CD4-positive, alpha-beta T cell treated with Interleukin-2 at 100 ng/mL for 4 hours (primary cell): ENCODE measurements around the gene RHOU.
"Not testable (repeated sequence)": the region's sequence is repeated elsewhere in the genome, so short reads cannot be mapped to it uniquely, and the experiment has no call there.

Source experiments
- DNase-seq: peaks from one replicate; pipeline ENCODE4 v3.0.0-alpha.2; 2020; ENCODE audit warnings: low spot score

The RHOU gene

DNA sequence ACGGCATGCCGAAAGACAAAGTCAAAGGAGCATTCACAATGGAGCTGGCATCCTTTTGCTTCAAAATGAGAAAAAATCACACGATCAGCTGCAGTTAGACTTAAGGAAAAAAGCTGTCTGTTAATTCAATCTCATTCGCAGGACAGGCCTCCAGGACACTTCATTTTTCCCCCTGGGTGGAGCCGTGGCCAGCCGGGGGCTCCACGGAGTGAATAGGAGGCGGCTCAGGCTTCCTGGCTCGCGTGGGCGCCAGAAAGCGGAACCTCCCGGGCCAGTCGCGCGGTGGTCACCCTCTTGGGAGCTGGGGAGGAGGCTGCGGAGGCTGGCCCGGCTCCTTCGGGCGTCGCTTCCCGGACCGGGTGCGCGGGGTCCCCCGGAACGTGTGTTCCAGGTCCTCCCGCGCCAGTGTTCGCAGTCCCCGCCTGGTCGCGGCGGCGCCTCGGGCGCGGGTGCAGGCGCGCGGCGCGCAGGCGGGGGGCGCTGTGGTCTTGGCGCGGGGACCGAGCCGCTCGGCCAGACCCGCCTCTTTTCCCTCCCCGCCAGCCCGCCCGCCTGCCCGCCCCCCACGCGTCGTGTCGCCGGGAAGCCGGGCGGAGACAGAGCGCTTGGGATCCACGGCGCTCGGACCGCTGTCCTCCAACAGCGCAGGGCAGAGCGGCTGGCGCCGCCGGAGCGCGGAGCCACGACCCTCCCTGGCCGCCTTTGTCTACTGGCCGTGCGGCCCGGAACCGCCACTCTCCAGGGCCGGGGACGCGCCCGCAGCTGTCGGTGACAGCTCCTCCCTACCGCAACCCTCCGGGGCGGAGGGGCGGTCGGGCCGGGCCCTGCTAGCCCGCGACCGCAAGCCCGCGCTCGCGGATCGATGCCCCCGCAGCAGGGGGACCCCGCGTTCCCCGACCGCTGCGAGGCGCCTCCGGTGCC, at the start of gene RHOU:
Gene RHOU, plus strand, starts transcription at position 599 of the 921 bp plus-strand sequence. Its CDS starts 264 bp downstream, at position 863.
- peak; percentile 62 for DNase-seq

DNA sequence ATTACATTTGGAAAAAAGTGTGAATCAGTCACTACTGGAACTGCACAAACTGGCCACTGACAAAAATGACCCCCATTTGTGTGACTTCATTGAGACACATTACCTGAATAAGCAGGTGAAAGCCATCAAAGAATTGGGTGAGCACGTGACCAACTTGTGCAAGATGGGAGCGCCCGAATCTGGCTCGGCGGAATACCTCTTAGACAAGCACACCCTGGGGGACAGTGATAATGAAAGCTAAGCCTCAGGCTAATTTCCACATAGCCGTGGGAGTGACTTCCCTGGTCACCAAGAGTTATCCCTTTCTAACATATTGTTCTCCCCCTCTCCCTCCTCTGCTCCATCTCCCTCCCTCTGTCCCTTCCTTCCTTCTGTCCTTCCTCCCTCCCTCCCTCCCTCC, 47.7 kb upstream of the RHOU start:
- no peak for DNase-seq

DNA sequence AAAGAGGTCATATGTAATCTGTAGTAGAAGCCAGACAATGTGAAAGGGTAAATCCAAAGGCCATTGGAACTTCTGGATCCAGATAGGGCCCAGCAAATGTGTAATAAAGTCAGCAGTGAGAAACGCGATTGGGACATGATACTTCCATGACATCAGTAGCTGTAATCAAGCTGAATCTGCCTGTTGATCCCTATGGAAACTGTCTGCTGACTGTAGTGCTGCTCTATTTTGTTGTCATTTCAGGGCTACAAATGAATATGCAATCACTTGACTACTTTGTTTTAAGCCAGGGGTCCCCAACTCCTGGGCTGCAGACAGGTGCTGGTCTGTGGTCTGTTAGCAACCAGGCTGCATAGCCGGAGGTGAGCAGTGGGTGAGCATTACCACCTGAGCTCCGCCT, 46.0 kb upstream of the RHOU start:
- no peak for DNase-seq

DNA sequence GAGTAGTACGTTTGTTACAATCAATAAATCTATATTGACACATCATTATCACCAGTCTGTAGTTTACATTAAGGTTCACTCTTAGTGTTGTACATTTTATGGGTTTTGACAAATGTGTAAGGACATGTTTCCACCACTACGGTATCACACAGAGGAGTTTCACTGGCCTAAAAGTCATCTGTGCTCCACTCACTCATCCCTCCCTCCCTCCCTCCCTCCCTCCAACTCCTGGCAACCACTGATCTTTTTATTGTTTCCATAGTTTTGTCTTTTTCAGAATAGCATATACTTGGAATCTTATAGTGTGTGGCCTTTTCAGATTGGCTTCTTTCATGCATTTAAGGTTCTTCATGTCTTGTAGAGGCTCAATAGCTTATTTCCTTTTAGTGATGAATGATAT, 44.1 kb upstream of the RHOU start:
- no peak for DNase-seq

DNA sequence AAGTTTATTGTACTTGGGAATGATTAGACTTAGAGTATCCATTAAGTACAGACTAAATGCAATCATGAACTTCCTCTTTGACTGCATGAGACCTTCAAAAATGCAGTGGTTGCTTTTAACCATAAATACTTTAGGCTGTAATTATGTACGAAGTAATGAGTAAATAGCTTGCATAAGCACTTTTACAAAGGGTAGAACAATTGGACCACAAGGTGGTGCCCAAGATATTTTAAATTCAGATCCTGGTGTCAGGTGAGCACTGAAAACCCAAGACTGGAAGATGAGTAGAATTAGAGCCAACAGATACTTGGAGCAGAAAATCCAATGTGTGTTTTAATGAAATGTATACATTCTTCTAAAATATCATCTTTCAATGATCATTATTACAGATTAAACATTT, 43.4 kb upstream of the RHOU start:
- DNase-seq, result peak; percentile 48

DNA sequence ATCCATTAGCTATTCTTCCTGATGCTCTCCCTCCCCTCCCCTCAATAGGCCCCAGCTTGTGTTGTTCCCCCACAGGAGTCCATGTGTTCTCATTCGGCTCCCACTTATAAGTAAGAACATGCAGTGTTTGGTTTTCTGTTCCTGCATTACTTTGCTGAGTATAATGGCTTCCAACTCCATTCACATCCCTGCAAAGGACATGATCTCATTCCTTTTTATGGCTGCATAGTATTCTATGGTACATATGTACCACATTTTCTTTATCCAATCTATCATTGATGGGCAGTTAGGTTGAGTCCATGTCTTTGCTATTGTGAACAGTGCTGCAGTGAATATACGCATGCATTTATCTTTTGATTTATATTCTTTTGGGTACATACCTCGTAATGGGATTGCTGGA, 40.8 kb upstream of the RHOU start:
- DNase-seq, result not testable (repeated sequence)

DNA sequence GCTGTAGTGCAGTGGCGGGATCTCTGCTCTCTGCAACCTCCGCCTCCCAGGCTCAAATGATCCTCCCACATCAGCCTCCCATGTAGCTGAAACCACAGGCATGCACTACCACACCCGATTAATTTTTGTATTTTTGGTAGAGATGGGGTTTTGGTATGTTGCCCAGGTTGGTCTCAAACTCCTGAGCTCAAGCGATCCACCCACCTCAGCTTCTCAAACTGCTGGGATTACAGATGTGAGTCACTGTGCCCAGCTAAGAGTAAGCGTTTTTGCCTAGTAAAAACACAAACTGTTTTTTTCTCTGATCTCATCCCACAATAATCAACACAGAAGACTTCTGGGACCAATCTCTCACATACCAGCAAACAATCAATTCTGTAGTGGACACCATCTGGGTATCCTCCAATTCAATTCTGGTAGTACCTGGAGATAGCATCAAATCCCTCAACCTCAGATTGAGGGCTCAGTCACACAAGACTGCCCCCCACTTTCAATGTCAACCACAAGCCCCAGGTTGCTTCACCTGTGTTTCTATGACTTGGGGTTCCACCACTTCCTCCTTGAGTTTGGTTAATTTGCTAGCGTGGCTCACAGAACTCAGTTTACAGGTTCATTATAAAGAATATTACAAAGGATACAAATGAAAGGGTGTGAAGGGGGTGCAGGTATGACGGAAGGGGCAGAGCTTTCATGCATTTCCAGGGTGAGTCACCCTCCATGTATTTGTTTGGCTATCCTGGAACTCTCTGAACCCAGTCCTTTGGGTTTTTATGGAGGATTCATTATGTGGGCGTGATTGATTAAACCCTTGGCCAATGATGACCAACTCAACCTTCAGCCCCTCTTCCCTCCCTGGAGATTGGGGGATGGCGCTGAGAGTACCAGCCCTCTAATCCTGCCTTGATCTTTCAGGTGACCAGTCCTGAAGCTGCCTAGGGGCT, 40.0 kb upstream of the RHOU start:
- no peak for DNase-seq

DNA sequence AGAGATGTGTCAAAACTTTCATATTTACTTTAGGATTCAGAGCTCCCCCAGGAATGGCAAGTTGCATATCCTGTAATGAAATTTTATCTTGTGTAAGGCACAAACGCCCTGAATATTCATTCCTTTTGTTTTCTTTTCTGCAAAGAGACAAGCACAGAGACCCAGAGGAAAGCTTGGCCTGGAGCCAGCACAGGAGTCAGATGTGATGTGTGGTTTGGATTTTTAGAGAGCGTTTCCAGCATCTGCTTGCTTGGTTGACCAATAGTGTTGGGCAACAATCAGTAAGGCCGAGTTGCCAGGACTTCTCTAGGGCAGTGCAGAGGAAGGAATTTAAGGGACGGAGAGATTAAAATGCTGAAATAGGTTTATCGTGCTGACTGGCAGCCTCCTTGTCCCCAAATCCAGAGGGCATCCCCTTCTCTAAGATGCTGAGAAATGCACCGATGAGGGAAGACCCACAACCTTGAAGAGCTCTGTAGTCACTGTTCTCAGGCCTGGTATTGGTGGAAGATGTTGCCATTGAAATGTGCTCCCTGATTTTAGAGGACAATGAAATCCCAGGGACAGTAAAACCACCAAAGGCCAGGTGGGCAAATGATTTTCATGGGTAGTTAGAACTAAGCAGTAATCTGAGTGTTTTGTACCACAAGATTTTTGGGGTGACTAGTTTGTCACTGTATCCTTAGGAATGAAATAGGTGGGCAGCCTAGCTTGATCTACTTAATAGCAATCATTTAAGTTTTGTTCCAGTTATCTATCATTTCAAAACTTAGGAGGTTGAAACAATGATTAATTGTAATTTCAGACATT, 37.9 kb upstream of the RHOU start:
- DNase-seq, result no peak

DNA sequence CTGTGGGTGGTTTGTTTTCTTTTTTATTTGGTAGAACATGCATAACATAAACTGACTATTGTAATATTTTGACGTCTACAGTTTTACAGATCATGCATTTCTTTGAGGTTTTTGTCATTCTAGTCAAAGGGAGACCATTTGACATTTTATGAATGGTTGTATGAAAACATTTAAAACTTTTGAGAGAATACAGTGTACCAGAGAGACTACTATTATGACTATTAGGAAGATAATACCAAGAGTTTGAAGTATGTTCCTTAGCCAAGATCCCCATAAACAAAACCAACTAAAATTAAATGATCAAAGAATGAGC, 37.3 kb upstream of the RHOU start:
- no peak for DNase-seq

DNA sequence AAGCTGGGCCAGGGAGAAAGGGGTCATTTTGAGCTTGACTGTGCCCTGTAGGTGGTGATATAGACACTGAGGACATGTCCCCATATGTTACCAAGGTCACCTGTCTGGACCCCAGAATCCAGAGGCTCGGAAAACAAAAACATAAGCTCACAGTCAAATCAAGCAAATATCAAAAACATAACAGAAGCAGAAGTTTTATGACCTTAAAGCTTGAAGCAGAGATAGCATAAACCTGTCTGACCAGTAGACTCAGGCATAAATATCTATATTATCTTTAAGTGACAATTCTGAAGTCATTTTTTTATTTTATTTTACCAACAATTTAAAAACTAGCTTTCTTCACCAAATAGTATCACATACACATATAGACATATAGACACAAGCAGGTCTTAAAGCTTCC, 32.8 kb upstream of the RHOU start:
- DNase-seq, result no peak

DNA sequence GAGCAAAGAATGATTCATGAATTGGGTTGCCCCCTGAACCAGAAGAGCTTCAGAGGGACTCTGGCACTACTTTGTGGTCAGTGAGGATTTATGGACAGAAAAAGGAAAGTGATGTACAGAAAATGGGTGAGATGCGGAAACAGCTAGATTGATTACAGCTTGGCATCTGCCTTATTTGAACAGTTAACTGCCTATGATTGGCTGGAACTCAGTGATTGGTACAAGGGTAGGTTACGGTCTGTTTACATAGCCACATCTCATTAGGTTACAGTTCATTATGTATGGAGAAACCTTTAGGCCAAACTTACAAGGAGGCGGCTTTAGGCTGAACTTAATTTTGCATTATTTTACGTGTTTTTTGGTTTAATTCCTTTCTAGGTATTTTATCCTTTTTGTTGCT, 29.0 kb upstream of the RHOU start:
- no peak for DNase-seq

DNA sequence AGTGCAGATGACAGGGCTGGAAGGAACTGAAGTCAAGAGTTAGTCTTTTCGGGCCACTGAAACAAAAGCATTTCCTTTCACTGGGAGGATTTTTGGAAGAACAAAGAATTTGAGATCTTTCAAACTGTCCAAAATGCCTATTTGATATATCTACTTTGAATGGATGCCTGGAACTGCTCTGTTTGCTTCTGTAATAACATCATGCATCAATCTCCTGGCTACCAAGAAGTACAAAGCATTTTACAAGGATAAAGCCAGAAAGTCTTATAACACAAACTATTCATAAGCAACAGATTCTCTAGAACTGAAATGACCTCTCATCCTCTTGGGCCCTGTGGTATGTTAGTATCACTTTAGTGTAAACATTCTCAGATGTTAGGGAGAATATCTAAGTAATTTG, 18.2 kb upstream of the RHOU start:
- no peak for DNase-seq

DNA sequence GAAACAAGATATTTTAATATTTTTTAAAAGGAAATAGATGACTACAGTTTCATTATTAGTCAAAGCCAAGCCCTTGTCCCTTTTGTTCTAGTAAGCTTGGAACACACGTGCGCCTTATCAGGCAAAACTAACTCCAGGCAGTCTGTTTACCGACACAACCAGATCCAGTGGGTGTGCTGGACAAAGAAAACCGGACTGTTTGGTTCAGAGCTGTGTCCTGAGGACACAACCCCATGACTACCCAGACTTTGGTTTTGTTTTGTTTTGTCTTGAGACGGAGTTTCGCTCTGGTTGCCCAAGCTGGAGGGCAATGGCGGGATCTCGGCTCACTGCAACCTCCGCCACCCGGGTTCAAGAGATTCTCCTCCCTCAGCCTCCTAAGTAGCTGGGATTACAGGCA, 13.9 kb upstream of the RHOU start:
- no peak for DNase-seq

DNA sequence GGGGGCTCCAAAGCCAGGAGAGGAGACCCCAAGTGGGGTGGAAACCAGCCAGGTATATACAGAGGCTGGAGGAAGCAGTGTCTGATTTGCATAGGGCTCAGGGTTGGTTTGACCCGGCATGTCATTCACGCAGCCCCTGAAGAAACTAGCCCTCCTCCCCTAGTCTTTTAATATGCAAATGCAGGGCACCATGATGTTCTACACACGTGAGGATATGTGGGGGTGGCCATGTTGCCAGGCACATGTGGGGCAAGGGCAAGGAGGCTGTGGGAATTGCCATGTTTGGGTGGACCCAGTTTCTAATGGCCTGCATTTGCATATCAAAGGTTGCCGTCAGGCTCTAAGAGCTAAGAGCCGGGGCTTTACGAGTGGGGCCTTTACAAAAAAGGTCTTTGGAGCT, 12.0 kb upstream of the RHOU start:
- no peak for DNase-seq

DNA sequence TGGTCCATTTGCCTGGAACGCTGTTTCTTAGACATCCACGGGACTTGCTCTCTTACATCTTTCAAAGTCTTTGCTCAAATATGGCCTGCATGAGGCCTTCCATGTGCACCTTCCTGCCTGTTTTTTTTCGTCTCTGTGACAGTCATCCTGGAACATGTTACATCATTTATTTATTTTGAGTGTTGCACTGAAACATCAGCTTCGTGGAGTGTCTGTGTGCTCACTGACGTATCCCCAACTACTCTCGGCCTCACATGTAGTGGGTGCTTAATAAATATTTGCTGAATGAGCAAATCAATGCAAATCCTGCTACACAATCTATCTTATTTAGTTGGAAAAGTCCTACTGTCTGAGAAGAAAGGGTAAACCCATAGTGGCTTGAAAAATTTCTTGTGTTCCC, 11.4 kb upstream of the RHOU start:
- DNase-seq, result no peak

DNA sequence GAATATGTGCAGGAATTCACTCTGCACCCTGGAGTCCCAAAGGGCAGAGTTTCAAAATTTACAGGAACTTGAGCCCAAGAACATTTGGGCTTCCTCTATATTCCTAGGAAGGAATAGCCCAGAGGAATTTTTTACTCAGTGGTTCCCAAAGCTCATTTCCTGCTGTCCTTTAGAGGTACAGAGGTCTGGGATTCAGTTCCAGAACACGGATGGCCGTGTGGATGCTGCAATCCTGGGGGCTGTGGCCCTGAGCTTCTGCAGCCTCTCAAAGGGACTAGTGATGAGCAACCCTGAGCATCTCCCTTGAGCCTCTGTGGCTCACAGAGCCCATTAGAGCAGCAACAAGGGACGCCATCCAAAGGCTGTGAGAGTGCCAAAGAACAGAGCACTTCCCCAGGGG, 10.1 kb upstream of the RHOU start:
- DNase-seq, result no peak

DNA sequence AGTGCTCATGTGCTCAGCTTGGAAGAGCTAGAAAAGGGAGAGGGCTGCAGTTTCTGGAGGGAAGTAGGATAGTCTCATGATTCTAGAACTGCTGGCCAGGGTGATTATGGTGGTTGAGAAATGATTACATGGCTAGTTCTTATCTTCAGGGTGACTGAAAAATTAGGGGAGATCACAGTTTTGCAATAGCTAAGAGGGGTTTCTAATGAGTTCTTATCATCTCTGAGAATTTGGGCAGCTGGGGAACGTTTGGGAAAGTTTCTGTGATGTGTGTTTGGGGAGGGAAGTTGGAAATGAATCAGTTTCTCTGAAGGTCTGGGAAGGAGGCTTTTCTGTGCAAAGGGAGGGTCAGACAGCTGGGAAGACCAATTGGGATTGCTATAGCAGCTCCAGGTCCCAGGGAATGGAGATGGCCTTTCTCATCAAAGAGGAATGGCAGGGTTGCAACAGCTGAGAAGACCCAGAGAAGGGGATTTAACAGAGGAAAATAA, 7.6 kb upstream of the RHOU start:
- no peak for DNase-seq

DNA sequence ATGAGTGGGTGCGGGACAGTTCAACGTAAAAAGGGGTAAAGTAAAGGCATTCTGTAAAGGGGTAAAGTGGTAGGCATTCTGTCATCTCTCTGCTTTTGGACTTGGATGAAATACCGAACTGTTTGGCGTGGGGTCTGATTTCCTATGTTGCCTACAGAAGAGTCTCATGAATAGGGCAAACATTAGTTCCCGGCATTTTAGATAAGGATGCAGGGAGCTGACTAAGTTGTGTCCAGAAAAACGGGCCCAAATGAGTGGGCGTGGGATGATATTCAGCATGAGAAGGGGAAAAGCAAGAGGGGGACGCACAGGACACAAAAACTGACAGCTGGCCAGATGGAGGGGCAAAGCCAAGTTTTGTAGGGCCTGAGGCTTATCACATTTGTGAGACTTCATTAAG, 2.9 kb upstream of the RHOU start:
- DNase-seq, result no peak

DNA sequence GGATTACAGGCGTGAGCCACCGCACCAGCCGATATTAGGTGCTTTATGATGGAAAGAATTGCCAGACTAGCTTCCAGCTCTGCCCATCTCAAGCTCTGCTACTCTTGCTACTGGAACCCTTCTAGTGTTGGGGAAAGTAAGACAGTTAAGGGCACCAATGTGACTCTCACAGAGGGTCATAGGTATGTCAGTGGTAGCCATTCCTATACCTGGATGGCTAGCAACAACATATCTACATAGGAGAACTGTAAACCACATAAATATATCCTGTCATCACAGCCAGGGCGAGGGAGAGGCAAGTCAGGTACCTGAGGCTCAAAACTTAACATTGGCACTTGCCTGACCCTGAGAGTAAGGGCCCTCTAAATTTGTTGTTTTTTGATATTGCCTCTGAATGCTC, 1.7 kb upstream of the RHOU start:
- no peak for DNase-seq

DNA sequence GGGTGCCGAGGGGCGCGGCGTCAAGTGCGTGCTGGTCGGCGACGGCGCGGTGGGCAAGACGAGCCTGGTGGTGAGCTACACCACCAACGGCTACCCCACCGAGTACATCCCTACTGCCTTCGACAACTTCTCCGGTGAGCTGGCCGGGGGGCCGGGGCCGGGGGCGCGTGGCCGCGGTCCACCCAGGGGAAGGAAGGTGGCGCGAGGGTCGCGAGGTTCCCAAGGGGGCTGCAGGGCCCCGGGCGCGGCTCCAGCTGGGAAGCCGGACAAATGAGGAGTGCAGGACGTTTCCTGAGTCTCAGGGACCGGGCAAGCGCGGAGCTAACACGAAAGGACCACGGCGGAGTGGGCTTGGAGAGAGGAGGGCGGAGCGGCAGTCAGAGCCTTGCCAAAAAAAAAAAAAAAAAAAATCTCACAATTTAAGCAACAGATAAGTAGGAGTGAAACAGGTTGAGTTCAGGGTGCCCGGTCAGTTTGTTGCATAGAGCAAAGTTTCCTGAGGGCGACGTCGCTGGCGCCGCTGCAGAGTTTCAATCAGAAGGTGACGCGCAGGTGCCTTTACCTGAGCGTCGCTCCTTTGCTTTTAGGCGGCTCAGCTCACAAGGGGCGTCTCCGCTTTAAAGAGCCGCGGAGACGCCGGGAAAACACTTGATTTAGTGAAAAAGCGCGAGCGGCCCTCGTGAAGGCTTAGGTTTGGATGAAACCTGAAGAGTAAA, 750 bp downstream of the RHOU start:
- DNase-seq, result peak; percentile 35

DNA sequence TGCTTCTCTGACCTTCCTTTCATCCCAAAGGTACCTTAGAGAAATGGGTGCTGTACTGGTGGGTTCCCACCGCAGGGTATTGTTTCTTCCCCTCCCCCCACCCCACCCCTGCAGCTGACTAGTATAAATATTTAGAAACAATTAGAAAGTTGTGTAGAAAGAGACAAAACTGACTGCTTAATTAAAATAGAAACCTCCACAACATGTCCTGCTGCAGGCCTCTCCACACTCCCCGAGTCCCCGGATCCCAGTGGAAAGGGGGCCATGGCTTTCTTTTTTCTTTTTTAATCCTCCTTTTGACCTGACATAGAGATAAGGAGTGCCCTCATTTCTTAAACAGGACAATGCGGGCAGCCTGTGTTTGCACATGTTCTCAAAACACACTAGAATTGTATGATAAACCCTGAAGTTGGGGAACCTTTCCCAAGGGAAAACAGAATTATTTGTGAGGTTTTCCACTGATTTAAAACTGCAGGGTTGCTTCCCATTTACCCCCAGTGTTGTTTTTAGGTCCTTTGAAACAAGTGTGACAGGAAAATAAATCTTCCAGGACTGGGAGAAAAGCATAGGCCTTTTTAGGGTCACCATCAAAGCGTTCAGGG, 1.7 kb downstream of the RHOU start:
- DNase-seq, result no peak
